IMR-90 (cell line): Measurements from ENCODE around the gene DPH6. TPM values are rescaled to one million over a fixed set of nuclear protein-coding genes. Genes with fewer than 3 reads are reported as not detected.

ENCODE experiments used
- ATAC-seq: fragments of 200-7000 bp; cut with Tn5 transposase; 2 replicates; pipeline ENCODE4 v1.9.1; 2020; ENCODE audit warnings: low read depth, mild to moderate bottlenecking, moderate library complexity
- BruUV-seq: library from RNA; stranded (reverse); fragments of 400-500 nt; replicated peaks from 2 replicates; lab custom pipeline; 2021; lab: Mats Ljungman, UMichigan
- CTCF ChIA-PET: fragments of 300-600 bp; formaldehyde crosslinking; extraction: SDS; loops from one replicate; lab custom pipeline; 2021; ENCODE audit warnings: antibody characterized with exemption; lab: Yijun Ruan, JAX
- POLR2A ChIA-PET: fragments of 300-600 bp; sonication (Branson Sonifier 250); formaldehyde crosslinking; loops from one replicate; lab custom pipeline; 2022; ENCODE audit warnings: antibody characterized with exemption; ENCODE audit not compliant: unreplicated experiment; lab: Charles Lee
- DNase-seq: peaks from one replicate; pipeline ENCODE4 v3.0.0; 2013
- H2AFZ ChIP-seq: replicated peaks from 2 replicates; pipeline ENCODE3; 2013; ENCODE audit warnings: low read length, mild to moderate bottlenecking; ENCODE audit not compliant: poor library complexity
- H2AK5ac ChIP-seq: 2 replicates; pipeline ENCODE4 v1.6.1; 2013; ENCODE audit warnings: low read depth, low read length, inconsistent platforms
- H2AK9ac ChIP-seq: replicated peaks from 2 replicates; pipeline ENCODE3; 2013; ENCODE audit warnings: mild to moderate bottlenecking, low read depth, low read length, moderate library complexity; ENCODE audit not compliant: poor library complexity
- H2BK120ac ChIP-seq: 2 replicates; pipeline ENCODE4 v1.6.1; 2013; ENCODE audit warnings: low read depth, low read length, inconsistent platforms
- H2BK15ac ChIP-seq: 3 replicates; pipeline ENCODE4 v1.6.1; 2013; ENCODE audit warnings: low read depth, low read length, inconsistent platforms
- H2BK20ac ChIP-seq: 2 replicates; pipeline ENCODE4 v1.6.1; 2013; ENCODE audit warnings: low read depth, mild to moderate bottlenecking, inconsistent platforms, low read length, moderate library complexity
- H2BK5ac ChIP-seq: 2 replicates; pipeline ENCODE4 v1.6.1; 2013; ENCODE audit warnings: mild to moderate bottlenecking, low read depth, low read length, inconsistent platforms; ENCODE audit not compliant: poor library complexity, severe bottlenecking
- H3K14ac ChIP-seq: replicated peaks from 2 replicates; pipeline ENCODE4 v1.6.1; 2013; ENCODE audit warnings: low read depth, low read length, inconsistent platforms
- H3K18ac ChIP-seq: 2 replicates; pipeline ENCODE4 v1.6.1; 2013; ENCODE audit warnings: low read depth, low read length, control low read depth
- H3K23ac ChIP-seq: 2 replicates; pipeline ENCODE4 v1.6.1; 2013; ENCODE audit warnings: low read depth, low read length, inconsistent platforms
- H3K27ac ChIP-seq: 2 replicates; pipeline ENCODE4 v1.5.1; 2013; ENCODE audit warnings: mild to moderate bottlenecking, control low read depth, low read length; ENCODE audit not compliant: insufficient read depth
- H3K27me3 ChIP-seq: 2 replicates; pipeline ENCODE4 v1.6.1; 2013; ENCODE audit warnings: low read length; ENCODE audit not compliant: control insufficient read depth, insufficient read depth
- H3K36me3 ChIP-seq: 2 replicates; pipeline ENCODE4 v1.6.1; 2013; ENCODE audit warnings: low read length, mixed read lengths; ENCODE audit not compliant: control insufficient read depth, insufficient read depth
- H3K4ac ChIP-seq: 2 replicates; pipeline ENCODE4 v1.6.1; 2013; ENCODE audit warnings: low read depth, low read length, inconsistent platforms
- H3K4me1 ChIP-seq: 2 replicates; pipeline ENCODE4 v1.6.1; 2013; ENCODE audit warnings: low read length, mixed read lengths; ENCODE audit not compliant: control insufficient read depth, insufficient read depth
- H3K4me2 ChIP-seq: 2 replicates; pipeline ENCODE4 v1.6.1; 2013; ENCODE audit warnings: low read depth, mild to moderate bottlenecking, control low read depth, low read length, moderate library complexity
- H3K4me3 ChIP-seq: 2 replicates; pipeline ENCODE4 v1.5.1; 2013; ENCODE audit warnings: low read depth, mild to moderate bottlenecking, control low read depth, low read length, moderate library complexity; ENCODE audit not compliant: insufficient read depth
- H3K56ac ChIP-seq: 2 replicates; pipeline ENCODE4 v1.6.1; 2013; ENCODE audit warnings: low read length, inconsistent platforms; ENCODE audit not compliant: insufficient read depth; ENCODE audit errors: extremely low read depth
- H3K79me1 ChIP-seq, 2 experiments: 2 replicates each; pipeline ENCODE4 v1.6.1; 2013; ENCODE audit warnings: low read length in 2 of 2, inconsistent platforms in 1 of 2, low read depth in 1 of 2
- H3K9ac ChIP-seq: 2 replicates; pipeline ENCODE4 v1.6.1; 2013; ENCODE audit warnings: low read depth, low read length, control low read depth
- H3K9me1 ChIP-seq: 2 replicates; pipeline ENCODE4 v1.6.1; 2013; ENCODE audit warnings: low read length, inconsistent platforms; ENCODE audit not compliant: insufficient read depth
- H3K9me3 ChIP-seq: 2 replicates; pipeline ENCODE4 v1.6.1; 2013; ENCODE audit warnings: low read length; ENCODE audit not compliant: control insufficient read depth, insufficient read depth
- H4K20me1 ChIP-seq: 2 replicates; pipeline ENCODE4 v1.6.1; 2013; ENCODE audit warnings: low read length, inconsistent platforms; ENCODE audit not compliant: insufficient read depth
- H4K5ac ChIP-seq: 2 replicates; pipeline ENCODE4 v1.6.1; 2013; ENCODE audit warnings: mild to moderate bottlenecking, low read depth, low read length, control low read depth
- H4K8ac ChIP-seq, 2 experiments: 2 replicates each; pipeline ENCODE4 v1.6.1; 2013; ENCODE audit warnings: low read depth in 2 of 2, low read length in 2 of 2, control low read depth in 1 of 2, inconsistent platforms in 1 of 2
- H4K91ac ChIP-seq: 2 replicates; pipeline ENCODE4 v1.6.1; 2013; ENCODE audit warnings: low read depth, low read length, inconsistent platforms; ENCODE audit not compliant: insufficient read depth
- BHLHE40 ChIP-seq: fragments of 150-350 bp; IDR thresholded peaks from 2 replicates; pipeline ENCODE4 v1.6.1; 2016; ENCODE audit warnings: mild to moderate bottlenecking, low read depth, low read length
- FOS ChIP-seq: fragments of 150-350 bp; IDR thresholded peaks from 2 replicates; pipeline ENCODE4 v1.6.1; 2016; ENCODE audit warnings: low read depth, low read length
- POLR2A ChIP-seq: IDR thresholded peaks from 2 replicates; pipeline ENCODE4 v1.6.1; 2012; ENCODE audit warnings: mild to moderate bottlenecking, low read depth, low read length
- SMC3 ChIP-seq: fragments of 150-350 bp; IDR thresholded peaks from 2 replicates; pipeline ENCODE4 v1.6.1; 2016; ENCODE audit warnings: low read depth, mild to moderate bottlenecking, antibody characterized with exemption, low read length, moderate library complexity
- dilution Hi-C: fragments of 300-500 bp; cut with HindIII; formaldehyde crosslinking; loops from one replicate; pipeline ENCODE4 v1.14.3; 2018; ENCODE audit warnings: low sequenced_read_pairs; ENCODE audit not compliant: unreplicated experiment
- in situ Hi-C: fragments of 300-500 bp; cut with MboI; formaldehyde crosslinking; loops from 3 replicates; pipeline ENCODE4 v1.14.3; 2019; ENCODE audit warnings: low sequenced_read_pairs, inconsistent platforms, mixed read lengths
- intact Hi-C: fragments of 100-400 bp; cut with micrococcal nuclease; formaldehyde crosslinking; loops from 2 replicates; pipeline ENCODE4 v1.10.0; 2022
- polyA plus RNA-seq, 3 experiments: library from polyadenylated mRNA; depleted of rRNA; stranded (reverse); fragments of >200 nt; gene quantifications; 2 replicates each; pipeline ENCODE4 v1.2.3, GENCODE V29; 2012; ENCODE audit warnings: low replicate concordance in 1 of 3
- total RNA-seq: library from RNA; depleted of rRNA; stranded (reverse); fragments of >200 nt; gene quantifications from 2 replicates; pipeline ENCODE4 v1.2.3, GENCODE V29; 2012
- TF ChIP-seq, protein P1 (sequence below): fragments of 150-350 bp; IDR thresholded peaks from 2 replicates; pipeline ENCODE4 v1.6.1; 2016; ENCODE audit warnings: low read depth, mild to moderate bottlenecking, low read length, moderate library complexity, borderline replicate concordance
- TF ChIP-seq, protein P2 (sequence below): conservative IDR thresholded peaks from 2 replicates; pipeline ENCODE4 v1.5.1; 2012; ENCODE audit warnings: mild to moderate bottlenecking, low read depth, low read length, improper control_type of control experiment

The DPH6 gene
- total and polyA plus RNA-seq, 2 of the 4 experiments (the other 2 are of a cell fraction): 6.1 to 8.1 TPM

DNA sequence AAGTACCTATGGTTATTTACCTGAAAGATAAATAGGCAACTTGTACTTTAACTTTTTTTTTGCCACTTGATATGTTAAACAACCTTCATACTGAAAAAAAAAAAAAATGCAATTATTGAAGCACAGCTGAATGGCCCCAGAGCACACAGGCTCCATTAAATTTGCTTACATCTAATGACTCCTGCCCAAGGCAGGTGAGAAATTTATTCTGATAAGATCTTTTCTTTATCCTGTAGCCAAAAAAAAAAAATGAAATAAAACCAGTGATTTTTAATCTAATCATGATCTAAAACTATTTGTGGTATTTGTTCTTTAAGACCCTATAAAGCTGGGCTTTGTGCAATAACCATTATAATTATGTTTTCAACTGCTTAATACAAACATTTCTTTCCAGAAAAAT, 115.7 kb downstream of the DPH6 start:
- H3K56ac ChIP-seq: no peak overlapping the region
- no TSS peak for BruUV-seq
- no peaks in the 10 kb centered on the region for H3K9me3 ChIP-seq
- no peak overlapping the region for H2BK20ac ChIP-seq
- no peaks in the 10 kb centered on the region for H3K36me3 ChIP-seq
- H3K9me1 ChIP-seq: no peaks in the 10 kb centered on the region
- no peak overlapping the region for H2BK15ac ChIP-seq
- H2AK5ac ChIP-seq: no peak overlapping the region
- intact Hi-C loops: no loop called here
- no peak overlapping the region for H3K27ac ChIP-seq
- H2BK120ac ChIP-seq: no peak overlapping the region
- no peak overlapping the region for H3K23ac ChIP-seq
- H4K91ac ChIP-seq: no peak overlapping the region
- no peaks in the 10 kb centered on the region for H4K20me1 ChIP-seq
- no peaks in the 10 kb centered on the region for H3K27me3 ChIP-seq
- no peak overlapping the region for H2AFZ ChIP-seq
- no peak overlapping the region for H2AK9ac ChIP-seq
- no peak overlapping the region for H2BK5ac ChIP-seq
- no peak overlapping the region for H3K4ac ChIP-seq
- ChIA-PET CTCF (interaction anchor here (0.6 kb wide), 1 partner anchor 142 kb away, joined by 3 read pairs; no protein-coding TSS in a partner anchor), POLR2A (no interaction called here)
- DNase-seq (no peak), ATAC-seq (no peak)
- no peak overlapping the region for H3K4me3 ChIP-seq
- no peak overlapping the region for H3K4me2 ChIP-seq
- H3K79me1 ChIP-seq: no peaks in the 10 kb centered on the region
- H3K14ac ChIP-seq: no peak overlapping the region
- TF ChIP-seq POLR2A (no peak), SMC3 (no peak), BHLHE40 (no peak), FOS (no peak)
- TF ChIP-seq, protein P1, sequence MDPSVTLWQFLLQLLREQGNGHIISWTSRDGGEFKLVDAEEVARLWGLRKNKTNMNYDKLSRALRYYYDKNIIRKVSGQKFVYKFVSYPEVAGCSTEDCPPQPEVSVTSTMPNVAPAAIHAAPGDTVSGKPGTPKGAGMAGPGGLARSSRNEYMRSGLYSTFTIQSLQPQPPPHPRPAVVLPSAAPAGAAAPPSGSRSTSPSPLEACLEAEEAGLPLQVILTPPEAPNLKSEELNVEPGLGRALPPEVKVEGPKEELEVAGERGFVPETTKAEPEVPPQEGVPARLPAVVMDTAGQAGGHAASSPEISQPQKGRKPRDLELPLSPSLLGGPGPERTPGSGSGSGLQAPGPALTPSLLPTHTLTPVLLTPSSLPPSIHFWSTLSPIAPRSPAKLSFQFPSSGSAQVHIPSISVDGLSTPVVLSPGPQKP: no peak
- TF ChIP-seq, protein P2, sequence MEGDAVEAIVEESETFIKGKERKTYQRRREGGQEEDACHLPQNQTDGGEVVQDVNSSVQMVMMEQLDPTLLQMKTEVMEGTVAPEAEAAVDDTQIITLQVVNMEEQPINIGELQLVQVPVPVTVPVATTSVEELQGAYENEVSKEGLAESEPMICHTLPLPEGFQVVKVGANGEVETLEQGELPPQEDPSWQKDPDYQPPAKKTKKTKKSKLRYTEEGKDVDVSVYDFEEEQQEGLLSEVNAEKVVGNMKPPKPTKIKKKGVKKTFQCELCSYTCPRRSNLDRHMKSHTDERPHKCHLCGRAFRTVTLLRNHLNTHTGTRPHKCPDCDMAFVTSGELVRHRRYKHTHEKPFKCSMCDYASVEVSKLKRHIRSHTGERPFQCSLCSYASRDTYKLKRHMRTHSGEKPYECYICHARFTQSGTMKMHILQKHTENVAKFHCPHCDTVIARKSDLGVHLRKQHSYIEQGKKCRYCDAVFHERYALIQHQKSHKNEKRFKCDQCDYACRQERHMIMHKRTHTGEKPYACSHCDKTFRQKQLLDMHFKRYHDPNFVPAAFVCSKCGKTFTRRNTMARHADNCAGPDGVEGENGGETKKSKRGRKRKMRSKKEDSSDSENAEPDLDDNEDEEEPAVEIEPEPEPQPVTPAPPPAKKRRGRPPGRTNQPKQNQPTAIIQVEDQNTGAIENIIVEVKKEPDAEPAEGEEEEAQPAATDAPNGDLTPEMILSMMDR: no peak
- dilution Hi-C loops: no loop called here
- H3K18ac ChIP-seq: no peak overlapping the region
- peaks cover 2% of the 10 kb centered on the region for H3K4me1 ChIP-seq
- in situ Hi-C loops: no loop called here
- no peak overlapping the region for H4K5ac ChIP-seq
- no peak overlapping the region for H4K8ac ChIP-seq
- no peak overlapping the region for H3K9ac ChIP-seq
